ENCODE data around the gene MELK.

- no peak for TF ChIP-seq CTCF (IDR thresholded peaks at IDR 0.05; ENCODE audit: low read length)
- TF ChIP-seq EZH2 (IDR thresholded peaks at IDR 0.05; ENCODE audit: borderline replicate concordance, low read length) = no peak
These were observed 143.8 kb downstream of the MELK start for GRCh38 chr9:36716496-36716895.

All from OCI-LY1 (cell line).